K562 (cell line): ENCODE measurements around the gene LY6G5B. TPM values are rescaled to one million over a fixed set of nuclear protein-coding genes. Genes with fewer than 3 reads are reported as not detected.

ENCODE experiments used
- ASH1L ChIP-seq: fragments of 450-650 bp; IDR thresholded peaks from 2 replicates; pipeline ENCODE4 v1.6.1; 2018; ENCODE audit warnings: borderline replicate concordance, mild to moderate bottlenecking, low read depth; ENCODE audit not compliant: partially characterized antibody
- CBX3 ChIP-seq, 2 experiments: IDR thresholded peaks; 1 replicate in 1 of 2; 2 replicates in 1 of 2; pipeline ENCODE4 v1.6.1; 2012; ENCODE audit warnings: inconsistent platforms in 2 of 2, low read length in 2 of 2, borderline replicate concordance in 1 of 2, control low read depth in 1 of 2
- ELK3 ChIP-seq: fragments of 450-650 bp; formaldehyde crosslinking; IDR thresholded peaks from 2 replicates; pipeline ENCODE4 v1.4.0; 2020; ENCODE audit warnings: mild to moderate bottlenecking
- ETV5 ChIP-seq: sonication (generic); formaldehyde crosslinking; IDR thresholded peaks from 2 replicates; pipeline ENCODE4 v1.4.0; 2020; ENCODE audit warnings: low read depth, mild to moderate bottlenecking, missing genetic modification reagents
- EZH2 ChIP-seq: IDR thresholded peaks from 2 replicates; pipeline ENCODE4 v1.6.1; 2012; ENCODE audit warnings: low read depth, mild to moderate bottlenecking, inconsistent platforms, low read length, borderline replicate concordance
- GATAD2B ChIP-seq: fragments of 450-650 bp; IDR thresholded peaks from 2 replicates; pipeline ENCODE4 v1.6.1; 2017; ENCODE audit warnings: mild to moderate bottlenecking, borderline replicate concordance
- HDAC1 ChIP-seq, 2 experiments: fragments of 450-650 bp; IDR thresholded peaks; 2 replicates each; pipeline ENCODE4 v1.6.1; 2016 to 2017; ENCODE audit warnings: inconsistent platforms in 1 of 2, mild to moderate bottlenecking in 1 of 2, moderate library complexity in 1 of 2
- HMGN3 ChIP-seq: IDR thresholded peaks from 2 replicates; pipeline ENCODE4 v1.6.1; 2011; ENCODE audit warnings: borderline replicate concordance, low read depth, mild to moderate bottlenecking, mixed read lengths, low read length; ENCODE audit not compliant: insufficient read length; ENCODE audit errors: extremely low read depth
- HNRNPL ChIP-seq: fragments of 200-400 bp; formaldehyde crosslinking; IDR thresholded peaks from 2 replicates; pipeline ENCODE4 v1.6.1; 2017; ENCODE audit warnings: low read depth, mild to moderate bottlenecking, low read length
- NCOA6 ChIP-seq: fragments of 450-650 bp; IDR thresholded peaks from 2 replicates; pipeline ENCODE4 v1.6.1; 2017; ENCODE audit warnings: mild to moderate bottlenecking
- NR1H2 ChIP-seq: sonication (generic); formaldehyde crosslinking; IDR thresholded peaks from 2 replicates; pipeline ENCODE4 v1.4.0; 2020; ENCODE audit warnings: mild to moderate bottlenecking, missing genetic modification reagents
- SAP30 ChIP-seq: fragments of 200-600 bp; sonication (generic); IDR thresholded peaks from 2 replicates; pipeline ENCODE4 v1.6.1; 2012; ENCODE audit warnings: borderline replicate concordance, low read depth, mild to moderate bottlenecking, moderate library complexity, low read length, control low read depth, inconsistent platforms; ENCODE audit not compliant: insufficient read depth, poor library complexity, severe bottlenecking
- TARDBP ChIP-seq: fragments of 450-650 bp; IDR thresholded peaks from 2 replicates; pipeline ENCODE4 v1.6.1; 2016
- TEAD1 ChIP-seq, 2 experiments: fragments of 450-650 bp in 1 of 2; sonication (generic) in 1 of 2; formaldehyde crosslinking; IDR thresholded peaks; 2 replicates each; pipeline versions ENCODE4 v1.4.0 to v1.8.0; 2020 to 2022; ENCODE audit warnings: mild to moderate bottlenecking in 2 of 2, missing genetic modification reagents in 1 of 2
- THRAP3 ChIP-seq: fragments of 450-650 bp; IDR thresholded peaks from 2 replicates; pipeline ENCODE4 v1.6.1; 2016; ENCODE audit warnings: mild to moderate bottlenecking, inconsistent platforms, borderline replicate concordance
- XRCC5 ChIP-seq: fragments of 200-400 bp; formaldehyde crosslinking; IDR thresholded peaks from 2 replicates; pipeline ENCODE4 v1.6.1; 2017; ENCODE audit warnings: low read depth, mild to moderate bottlenecking, low read length
- ZFP30 ChIP-seq: fragments of 250-450 bp; sonication (Bioruptor Pico); IDR thresholded peaks from 2 replicates; pipeline ENCODE4 v1.8.0; 2022; ENCODE audit warnings: moderate library complexity, mild to moderate bottlenecking, inconsistent platforms, borderline replicate concordance
- polyA plus RNA-seq, 8 experiments: library from polyadenylated mRNA; depleted of rRNA in 4 of 8; stranded (reverse) in 5 of 8; unstranded in 3 of 8; fragments of >200 nt; fragmentation: Nextera tagmentation in 2 of 8; fragmentation: Illumina TruSeq in 1 of 8; extraction: Ambion mirVana in 2 of 8; extraction: Trizol in 1 of 8; gene quantifications; 2 replicates each; pipeline versions ENCODE4 v1.2.1 to v1.2.3, GENCODE V29; 2011 to 2014; ENCODE audit warnings: inconsistent platforms in 1 of 8, missing spikeins in 1 of 8
- total RNA-seq, 7 experiments: library from RNA; depleted of rRNA in 6 of 7; stranded (reverse); fragments of >200 nt in 6 of 7; fragmentation: Illumina TruSeq in 2 of 7; extraction: Trizol in 2 of 7; gene quantifications; 2 replicates each; pipeline versions ENCODE4 v1.2.1 to v1.2.3, GENCODE V29; 2011 to 2021; ENCODE audit warnings: low replicate concordance in 1 of 7
- TF ChIP-seq, protein P1 (sequence below): fragments of 450-650 bp; IDR thresholded peaks from 2 replicates; pipeline ENCODE4 v1.6.1; 2018; ENCODE audit warnings: mild to moderate bottlenecking, low read depth; ENCODE audit not compliant: partially characterized antibody
- TF ChIP-seq, protein P2 (sequence below), 2 experiments: fragments of 450-650 bp; IDR thresholded peaks; 2 replicates each; pipeline ENCODE4 v1.6.1; 2018; ENCODE audit warnings: mild to moderate bottlenecking in 2 of 2, low read depth in 1 of 2; ENCODE audit not compliant: partially characterized antibody in 2 of 2
- TF ChIP-seq, protein P3 (sequence below): fragments of 450-650 bp; IDR thresholded peaks from 2 replicates; pipeline ENCODE4 v1.6.1; 2016; ENCODE audit warnings: missing biosample characterization, missing genetic modification characterization

LY6G5B gene
- total and polyA plus RNA-seq, 9 of the 15 experiments (the other 6 are each of a cell fraction or from before 2014, with no cell fraction given): 6.0 to 27.0 (median 7.5) TPM

- TF ChIP-seq, protein P1, sequence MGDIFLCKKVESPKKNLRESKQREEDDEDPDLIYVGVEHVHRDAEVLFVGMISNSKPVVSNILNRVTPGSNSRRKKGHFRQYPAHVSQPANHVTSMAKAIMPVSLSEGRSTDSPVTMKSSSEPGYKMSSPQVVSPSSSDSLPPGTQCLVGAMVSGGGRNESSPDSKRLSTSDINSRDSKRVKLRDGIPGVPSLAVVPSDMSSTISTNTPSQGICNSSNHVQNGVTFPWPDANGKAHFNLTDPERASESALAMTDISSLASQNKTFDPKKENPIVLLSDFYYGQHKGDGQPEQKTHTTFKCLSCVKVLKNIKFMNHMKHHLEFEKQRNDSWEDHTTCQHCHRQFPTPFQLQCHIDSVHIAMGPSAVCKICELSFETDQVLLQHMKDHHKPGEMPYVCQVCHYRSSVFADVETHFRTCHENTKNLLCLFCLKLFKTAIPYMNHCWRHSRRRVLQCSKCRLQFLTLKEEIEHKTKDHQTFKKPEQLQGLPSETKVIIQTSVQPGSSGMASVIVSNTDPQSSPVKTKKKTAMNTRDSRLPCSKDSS: peak; percentile 23
- TF ChIP-seq TARDBP (0 out of 2 replicates have a peak, but pooled peaks have one; percentile 13), NR1H2 (CRISPR knock-in tag) (no peak), ETV5 (CRISPR knock-in tag) (no peak), HDAC1 (IDR thresholded peaks at IDR 0.05) (no peak), ELK3 (CRISPR knock-in tag) (no peak), NCOA6 (no peak), CBX3 (IDR thresholded peaks at IDR 0.05; ENCODE audit: borderline replicate concordance in 1 of 2, low read length in 2 of 2) (no peak), ZFP30 (CRISPR knock-in tag) (no peak), HMGN3 (peak; percentile 26), GATAD2B (no peak), SAP30 (no peak), EZH2 (no peak), HNRNPL (no peak), THRAP3 (no peak), XRCC5 (peak; percentile 4; the same call in 1 of the 2 replicates), ASH1L (no peak), TEAD1 (CRISPR knock-in tag; IDR thresholded peaks at IDR 0.05) (no peak)
- TF ChIP-seq, protein P2, sequence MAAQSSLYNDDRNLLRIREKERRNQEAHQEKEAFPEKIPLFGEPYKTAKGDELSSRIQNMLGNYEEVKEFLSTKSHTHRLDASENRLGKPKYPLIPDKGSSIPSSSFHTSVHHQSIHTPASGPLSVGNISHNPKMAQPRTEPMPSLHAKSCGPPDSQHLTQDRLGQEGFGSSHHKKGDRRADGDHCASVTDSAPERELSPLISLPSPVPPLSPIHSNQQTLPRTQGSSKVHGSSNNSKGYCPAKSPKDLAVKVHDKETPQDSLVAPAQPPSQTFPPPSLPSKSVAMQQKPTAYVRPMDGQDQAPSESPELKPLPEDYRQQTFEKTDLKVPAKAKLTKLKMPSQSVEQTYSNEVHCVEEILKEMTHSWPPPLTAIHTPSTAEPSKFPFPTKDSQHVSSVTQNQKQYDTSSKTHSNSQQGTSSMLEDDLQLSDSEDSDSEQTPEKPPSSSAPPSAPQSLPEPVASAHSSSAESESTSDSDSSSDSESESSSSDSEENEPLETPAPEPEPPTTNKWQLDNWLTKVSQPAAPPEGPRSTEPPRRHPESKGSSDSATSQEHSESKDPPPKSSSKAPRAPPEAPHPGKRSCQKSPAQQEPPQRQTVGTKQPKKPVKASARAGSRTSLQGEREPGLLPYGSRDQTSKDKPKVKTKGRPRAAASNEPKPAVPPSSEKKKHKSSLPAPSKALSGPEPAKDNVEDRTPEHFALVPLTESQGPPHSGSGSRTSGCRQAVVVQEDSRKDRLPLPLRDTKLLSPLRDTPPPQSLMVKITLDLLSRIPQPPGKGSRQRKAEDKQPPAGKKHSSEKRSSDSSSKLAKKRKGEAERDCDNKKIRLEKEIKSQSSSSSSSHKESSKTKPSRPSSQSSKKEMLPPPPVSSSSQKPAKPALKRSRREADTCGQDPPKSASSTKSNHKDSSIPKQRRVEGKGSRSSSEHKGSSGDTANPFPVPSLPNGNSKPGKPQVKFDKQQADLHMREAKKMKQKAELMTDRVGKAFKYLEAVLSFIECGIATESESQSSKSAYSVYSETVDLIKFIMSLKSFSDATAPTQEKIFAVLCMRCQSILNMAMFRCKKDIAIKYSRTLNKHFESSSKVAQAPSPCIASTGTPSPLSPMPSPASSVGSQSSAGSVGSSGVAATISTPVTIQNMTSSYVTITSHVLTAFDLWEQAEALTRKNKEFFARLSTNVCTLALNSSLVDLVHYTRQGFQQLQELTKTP (IDR thresholded peaks at IDR 0.05; ENCODE audit: low read depth in 1 of 2, partially characterized antibody in 2 of 2): peak in 1 of 2 experiments; percentile 5
- TF ChIP-seq, protein P3, sequence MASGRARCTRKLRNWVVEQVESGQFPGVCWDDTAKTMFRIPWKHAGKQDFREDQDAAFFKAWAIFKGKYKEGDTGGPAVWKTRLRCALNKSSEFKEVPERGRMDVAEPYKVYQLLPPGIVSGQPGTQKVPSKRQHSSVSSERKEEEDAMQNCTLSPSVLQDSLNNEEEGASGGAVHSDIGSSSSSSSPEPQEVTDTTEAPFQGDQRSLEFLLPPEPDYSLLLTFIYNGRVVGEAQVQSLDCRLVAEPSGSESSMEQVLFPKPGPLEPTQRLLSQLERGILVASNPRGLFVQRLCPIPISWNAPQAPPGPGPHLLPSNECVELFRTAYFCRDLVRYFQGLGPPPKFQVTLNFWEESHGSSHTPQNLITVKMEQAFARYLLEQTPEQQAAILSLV: no peak
- TF ChIP-seq, all 486 proteins: peak for 21
Observed at GRCh38 chr6:31681135-31681671, 11.4 kb downstream of the LY6G5B start (continued).
